ENCODE measurements around the gene ABHD18. TPM values are rescaled to one million over a fixed set of nuclear protein-coding genes. Genes with fewer than 3 reads are reported as not detected.

The ABHD18 gene
- total RNA-seq (2014; rRNA removed; shearing (Covaris generic)): 2.1 and 3.8 TPM in 2 replicates

DNA sequence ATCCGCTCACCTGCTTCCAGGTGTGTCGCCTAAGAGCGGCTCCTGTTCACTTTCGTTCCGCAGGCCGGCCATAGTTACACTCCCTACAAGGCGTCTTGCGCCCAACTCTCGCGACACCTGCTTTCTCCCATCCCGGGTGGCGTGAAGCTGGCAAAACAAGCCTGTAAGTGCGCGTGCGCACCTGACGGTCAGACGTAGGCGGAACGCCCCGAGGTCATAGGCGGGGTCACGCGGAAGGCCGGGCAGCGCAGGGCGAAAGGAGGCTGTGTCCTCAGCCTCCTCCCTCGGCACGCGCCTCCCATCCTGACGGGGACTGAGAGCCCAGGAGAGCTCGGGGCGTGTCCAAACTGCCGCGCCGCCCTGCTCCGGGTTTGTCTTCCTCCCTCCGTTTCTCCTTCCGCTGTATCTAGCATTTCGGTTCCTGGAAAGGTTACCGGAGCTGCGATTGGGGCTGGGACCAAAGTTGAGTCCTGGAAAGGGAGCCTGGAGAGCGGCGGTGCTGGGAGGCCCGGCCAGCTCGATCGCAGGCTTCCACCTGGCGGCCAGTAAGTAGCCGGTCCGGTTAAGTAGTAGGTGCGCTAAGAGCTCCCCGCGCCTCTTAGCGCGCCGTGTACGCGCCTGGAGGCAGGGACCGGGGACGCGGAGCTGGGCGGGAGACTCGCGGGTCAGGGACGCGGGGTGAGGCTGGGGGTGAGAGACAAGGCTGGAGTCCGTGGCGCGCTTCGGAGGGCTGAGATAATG is at the start of gene ABHD18, which contains the start of gene MFSD8:
TSS of gene ABHD18 (plus strand) at position 345 of the 741 bp plus-strand sequence. CDS start 17,550 bp downstream, outside the sequence.
TSS of gene MFSD8 (minus strand) at position 112 of the 741 bp plus-strand sequence. CDS start at position 72, 40 bp downstream.

DNA sequence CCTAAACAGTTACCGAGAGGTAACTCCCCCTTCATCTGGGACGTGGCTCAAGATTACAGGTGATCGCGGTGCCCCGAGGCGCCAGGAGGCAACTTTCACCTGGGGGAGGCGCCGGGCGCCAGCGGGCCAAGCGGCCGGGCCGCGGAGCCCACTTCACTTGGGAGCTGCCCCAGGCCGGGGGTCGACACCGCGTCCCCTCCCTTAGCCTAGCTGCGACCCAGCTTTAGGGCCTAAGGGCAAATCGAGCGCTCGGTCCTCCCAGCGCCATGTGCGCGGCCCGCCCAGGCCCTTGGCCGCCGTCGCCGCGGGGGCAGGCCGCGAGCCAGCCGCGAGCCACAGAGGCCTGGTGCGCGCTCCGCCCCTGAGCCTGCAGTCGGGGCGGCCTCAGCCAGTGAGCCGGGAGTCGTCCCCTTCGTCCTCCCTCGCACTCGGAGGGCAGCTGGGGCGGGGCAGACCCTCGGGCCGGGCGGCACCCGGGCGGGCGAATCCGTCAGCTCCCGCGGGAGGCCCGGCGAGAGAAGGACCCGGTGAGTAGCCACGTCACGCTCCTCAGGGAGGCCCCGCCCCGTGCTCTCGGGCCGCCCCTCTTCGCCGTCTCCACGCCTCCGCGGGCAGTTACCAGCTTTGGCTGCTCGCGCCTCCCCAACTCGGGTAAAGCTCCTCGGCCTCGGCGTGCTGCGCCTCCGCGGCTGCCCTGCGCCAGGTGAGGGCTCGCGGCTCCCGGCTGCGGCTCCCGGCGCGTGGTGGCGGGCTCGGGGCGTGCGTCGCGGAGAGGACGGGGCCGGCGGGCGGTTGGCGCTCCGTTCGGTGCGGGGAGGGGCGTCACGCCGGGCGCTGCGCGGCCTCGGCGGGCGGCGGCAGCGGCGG is 95.7 kb downstream of the ABHD18 start, which contains the start of gene LARP1B:
TSS of gene LARP1B (plus strand) at position 614 of the 867 bp plus-strand sequence. CDS start 13,640 bp downstream, outside the sequence.

Other genes starting within 250 kb of the ABHD18 start
- not detected in 2 replicates for gene SLC25A31, start 235.0 kb upstream of the ABHD18 start, total RNA-seq (2014; rRNA removed; shearing (Covaris generic))
- 2.1 and 3.6 TPM in 2 replicates for gene HSPA4L, start 183.1 kb upstream of the ABHD18 start, total RNA-seq (2014; rRNA removed; shearing (Covaris generic))
- gene PLK4, start 84.5 kb upstream of the ABHD18 start, total RNA-seq (2014; rRNA removed; shearing (Covaris generic)): 40.0 and 45.1 TPM in 2 replicates
- gene MFSD8, start 233 bp upstream of the ABHD18 start, total RNA-seq (2014; rRNA removed; shearing (Covaris generic)): 8.3 and 9.0 TPM in 2 replicates
- gene LARP1B, start 95.9 kb downstream of the ABHD18 start, total RNA-seq (2014; rRNA removed; shearing (Covaris generic)): 19.7 and 20.5 TPM in 2 replicates